ENCODE data around the gene TMEM106B. TPM values are rescaled to one million over a fixed set of nuclear protein-coding genes. Genes with fewer than 3 reads are reported as not detected.
"Not testable (repeated sequence)": the region's sequence is repeated elsewhere in the genome, so short reads cannot be mapped to it uniquely, and the experiment has no call there.

Gene TMEM106B
- total RNA-seq, 1 donor from 2014 or later: 48.9 TPM

DNA sequence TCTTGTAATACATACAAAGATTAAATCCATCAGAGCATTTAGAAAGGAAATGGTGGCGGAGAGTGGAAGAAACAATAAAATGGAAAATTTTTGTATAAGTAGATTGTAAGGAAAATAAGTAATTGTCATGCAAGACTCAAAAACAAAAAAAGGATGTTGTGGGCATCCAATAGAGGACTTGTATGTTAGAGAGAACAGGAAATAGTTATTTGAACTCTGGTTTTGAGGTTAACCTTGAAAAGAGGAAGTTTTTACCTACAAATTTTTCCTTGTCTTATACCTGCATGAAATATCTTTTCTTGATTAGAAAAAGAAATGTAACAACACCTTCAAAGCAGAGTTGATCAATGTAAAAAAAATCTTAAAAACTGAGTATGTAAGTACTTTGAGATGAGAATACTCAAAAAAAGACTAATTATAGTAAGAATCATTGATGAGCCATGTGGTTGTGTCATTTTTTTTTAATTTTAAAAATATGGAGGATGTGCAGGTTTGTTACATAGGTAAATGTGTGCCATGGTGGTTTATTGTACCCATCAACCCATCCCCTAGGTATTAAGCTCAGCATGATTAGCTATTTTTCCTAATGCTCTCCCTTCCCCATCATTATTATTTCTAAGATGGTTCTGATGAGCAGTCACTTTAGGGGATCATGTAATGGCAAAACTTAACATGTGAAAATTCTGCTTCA, 11.9 kb downstream of the TMEM106B start:
- ATAC-seq (no peak), DNase-seq (no peak)
- intact Hi-C loops (cut with micrococcal nuclease): no loop called here

DNA sequence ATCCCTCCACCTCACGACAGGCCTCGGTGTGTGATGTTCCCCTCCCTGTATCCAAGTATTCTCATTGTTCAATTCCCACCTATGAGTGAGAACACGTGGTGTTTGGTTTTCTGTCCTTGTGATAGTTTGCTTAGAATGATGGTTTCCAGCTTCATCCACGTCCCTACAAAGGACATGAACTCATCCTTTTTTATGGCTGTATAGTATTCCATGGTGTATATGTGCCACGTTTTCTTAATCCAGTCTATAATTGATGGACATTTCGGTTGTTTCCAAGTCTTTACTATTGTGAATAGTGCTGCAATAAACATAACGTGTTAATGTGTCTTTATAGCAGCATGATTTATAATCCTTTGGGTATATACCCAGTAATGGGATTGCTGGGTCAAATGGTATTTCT, 13.9 kb downstream of the TMEM106B start:
- DNase-seq; intact Hi-C loops (cut with micrococcal nuclease); ATAC-seq: not testable (repeated sequence)

DNA sequence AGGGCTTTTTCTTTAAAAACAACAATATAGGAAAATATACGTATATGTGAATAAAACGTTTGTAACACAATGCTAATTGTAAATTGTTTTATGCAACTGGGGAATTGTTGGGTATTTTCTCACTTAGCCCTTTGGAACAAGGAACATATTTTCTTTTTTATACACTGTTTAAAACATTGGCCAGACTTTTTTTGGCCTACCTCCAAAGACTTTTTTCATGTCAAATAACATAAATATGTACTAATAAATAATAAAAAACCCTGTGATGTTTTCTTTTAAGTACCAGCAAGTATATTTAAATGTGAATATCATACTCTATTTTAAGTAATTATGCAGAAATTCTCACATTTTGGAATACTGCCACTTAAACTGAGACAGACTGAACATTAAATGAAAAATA, 15.7 kb downstream of the TMEM106B start:
- no peak for DNase-seq
- intact Hi-C loops (cut with micrococcal nuclease): no loop called here
- ATAC-seq: no peak

- no peak for DNase-seq
- ATAC-seq: no peak
- intact Hi-C loops (cut with micrococcal nuclease): no loop called here
Observed at GRCh38 chr7:12228024-12228423, 16.9 kb downstream of the TMEM106B start.

DNA sequence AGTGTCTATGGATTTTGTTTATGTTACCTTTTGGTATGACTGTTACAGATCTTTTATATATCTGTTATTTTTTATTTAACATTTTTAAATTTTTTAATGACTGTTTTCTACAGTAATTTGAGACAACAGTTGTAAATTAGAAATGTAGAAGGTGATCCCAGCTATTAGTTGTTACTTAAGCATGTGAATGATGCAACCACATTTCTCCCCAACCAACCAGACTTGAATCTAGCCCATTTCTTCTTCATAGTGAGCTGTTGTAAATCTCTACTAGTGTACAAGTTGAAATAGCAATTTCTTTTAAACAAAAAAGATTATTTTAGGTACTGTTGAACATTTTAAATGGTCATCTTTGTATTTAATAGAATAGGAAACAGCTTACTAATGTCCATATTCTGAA, 18.0 kb downstream of the TMEM106B start:
- DNase-seq (no peak), ATAC-seq (no peak)
- intact Hi-C loops (cut with micrococcal nuclease): no loop called here

GRCh38 chr7:12231097-12231496, 20.0 kb downstream of the TMEM106B start:
- DNase-seq (no peak), ATAC-seq (no peak)
- intact Hi-C loops (cut with micrococcal nuclease): no loop called here

DNA sequence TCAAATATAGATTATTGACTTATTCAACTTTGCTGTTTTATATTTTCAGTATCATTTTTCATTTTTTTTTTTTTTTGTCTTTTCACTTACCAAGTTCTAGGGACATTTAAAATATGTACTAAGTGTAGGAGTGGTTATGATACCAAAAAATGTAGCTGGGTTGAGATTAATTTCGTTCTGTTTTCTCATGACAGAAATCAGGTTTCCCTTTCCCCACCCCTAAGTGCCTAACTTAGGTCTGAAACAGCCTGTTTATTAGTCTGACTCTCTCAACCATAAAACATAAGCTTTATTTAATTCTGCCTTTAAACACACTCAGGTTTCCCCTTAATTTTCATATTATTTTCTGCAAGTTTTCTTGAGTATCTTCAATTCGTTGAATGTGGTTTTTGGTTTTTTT, 22.1 kb downstream of the TMEM106B start:
- no peak for ATAC-seq
- intact Hi-C loops (cut with micrococcal nuclease): no loop called here
- no peak for DNase-seq

GRCh38 chr7:12234334-12234865, 23.3 kb downstream of the TMEM106B start:
- ATAC-seq (no peak), DNase-seq (no peak)
- intact Hi-C loops (cut with micrococcal nuclease): no loop called here

DNA sequence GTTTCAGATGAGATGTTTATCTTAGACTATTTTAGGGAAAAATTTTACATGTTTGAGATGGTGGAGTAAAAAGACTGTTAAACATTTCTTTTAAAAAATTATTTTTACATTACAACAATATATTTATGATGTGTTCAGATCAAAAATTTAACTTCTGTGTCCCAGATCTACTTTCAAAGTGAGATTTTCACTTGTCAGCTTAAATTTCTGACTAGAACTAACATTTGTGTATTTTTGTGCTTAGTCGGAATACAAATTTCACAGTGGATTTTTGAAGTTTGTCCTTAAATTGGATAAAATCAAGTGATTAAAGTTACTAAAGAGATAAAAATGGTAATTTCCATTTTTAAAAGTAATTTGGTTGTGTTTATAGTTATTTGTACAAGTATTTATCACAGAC, 24.9 kb downstream of the TMEM106B start:
- ATAC-seq (no peak), DNase-seq (no peak)
- intact Hi-C loops (cut with micrococcal nuclease): no loop called here

GRCh38 chr7:12237007-12237406, 25.9 kb downstream of the TMEM106B start:
- intact Hi-C loops (cut with micrococcal nuclease): no loop called here
- ATAC-seq: no peak
- DNase-seq: no peak

GRCh38 chr7:12239806-12240205, 28.7 kb downstream of the TMEM106B start:
- ATAC-seq (no peak), DNase-seq (no peak)
- intact Hi-C loops (cut with micrococcal nuclease): no loop called here

DNA sequence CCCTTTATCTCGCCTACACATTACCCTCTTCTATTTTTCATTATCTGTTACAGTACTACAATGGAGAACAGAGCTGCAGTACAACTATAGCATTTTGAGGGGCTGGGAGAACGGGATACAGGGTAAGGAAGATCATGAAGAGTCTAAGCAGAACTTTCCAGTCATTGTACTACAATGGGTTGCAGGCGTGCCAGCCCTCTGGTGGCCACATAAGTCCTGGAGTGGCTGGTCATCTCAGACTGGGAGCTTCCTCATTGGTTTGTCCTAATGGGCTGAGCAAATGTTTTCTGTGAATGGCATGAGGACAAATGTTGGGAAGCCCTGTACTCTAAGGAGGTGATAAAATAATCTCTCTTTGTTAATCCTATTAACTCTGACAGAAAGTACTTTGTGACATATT, 33.0 kb downstream of the TMEM106B start:
- ATAC-seq (no peak), DNase-seq (no peak)
- intact Hi-C loops (cut with micrococcal nuclease): no loop called here

DNA sequence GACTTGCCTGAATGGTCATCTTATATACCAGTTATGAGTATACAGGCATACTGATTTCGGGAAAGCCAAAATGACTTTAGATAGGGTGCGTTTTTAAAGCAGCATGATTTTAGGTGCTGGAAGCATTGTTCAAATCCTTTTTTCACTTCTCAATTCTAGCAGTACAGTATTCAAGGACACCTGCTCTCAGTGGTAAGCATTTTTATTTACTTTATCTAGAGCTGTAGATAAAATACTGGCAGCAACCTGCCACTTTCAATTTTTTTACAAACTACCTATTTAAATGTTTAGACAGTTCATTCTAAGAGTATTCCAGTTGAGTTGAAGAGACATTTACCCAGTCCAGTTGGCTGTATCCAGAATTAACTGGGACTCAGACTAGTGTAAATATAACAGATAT, 33.6 kb downstream of the TMEM106B start:
- no peak for ATAC-seq
- intact Hi-C loops (cut with micrococcal nuclease): no loop called here
- DNase-seq: no peak

GRCh38 chr7:12249706-12250105, 38.6 kb downstream of the TMEM106B start:
- intact Hi-C loops (cut with micrococcal nuclease): no loop called here
- DNase-seq: no peak

DNA sequence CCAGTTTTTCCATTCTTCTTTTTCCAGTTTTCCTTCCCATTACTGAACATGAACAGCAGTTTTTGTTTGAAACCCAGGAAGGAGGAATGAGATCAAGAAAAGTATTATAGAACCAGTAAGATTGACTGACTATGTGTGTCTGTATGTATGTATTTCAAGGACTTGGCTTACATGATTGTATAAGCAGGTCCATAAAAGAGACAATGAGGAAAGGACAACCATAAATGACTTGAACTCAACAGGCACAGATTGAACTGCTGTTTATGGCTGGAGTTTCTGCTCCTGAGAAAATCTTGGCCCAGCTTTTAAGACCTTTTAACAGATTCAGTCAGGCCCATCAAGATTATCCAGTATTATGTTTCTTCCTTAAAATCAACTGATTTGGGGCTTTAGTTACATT, 39.1 kb downstream of the TMEM106B start:
- ATAC-seq: no peak
- DNase-seq: no peak
- intact Hi-C loops (cut with micrococcal nuclease): no loop called here

More at GRCh38 chr7:12249706-12250105, 38.6 kb downstream of the TMEM106B start:
- no peak for ATAC-seq

GRCh38 chr7:12256090-12256489, 45.0 kb downstream of the TMEM106B start:
- intact Hi-C loops (cut with micrococcal nuclease): no loop called here
- no peak for ATAC-seq
- no peak for DNase-seq

DNA sequence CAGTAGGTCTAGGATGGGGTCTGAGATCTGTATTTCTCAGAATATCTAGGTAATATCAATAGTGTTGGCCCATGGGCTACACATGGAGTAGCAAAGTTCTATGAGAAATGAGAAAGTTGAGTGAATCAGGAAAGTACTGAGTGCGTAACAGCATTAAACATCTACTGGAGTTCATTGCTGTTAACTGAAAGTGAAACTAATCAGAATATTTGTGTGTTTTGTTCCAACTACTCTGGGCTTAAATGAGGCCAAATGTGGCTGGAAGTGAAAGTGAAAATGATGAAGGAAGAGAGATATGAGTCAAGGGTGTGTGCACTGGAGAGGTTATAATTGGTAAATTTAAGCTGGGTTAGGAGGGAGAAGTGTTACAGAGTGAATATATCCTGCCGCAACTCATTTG, 46.5 kb downstream of the TMEM106B start:
- peak; percentile 28 for ATAC-seq
- DNase-seq: no peak
- intact Hi-C loops (cut with micrococcal nuclease): no loop called here

DNA sequence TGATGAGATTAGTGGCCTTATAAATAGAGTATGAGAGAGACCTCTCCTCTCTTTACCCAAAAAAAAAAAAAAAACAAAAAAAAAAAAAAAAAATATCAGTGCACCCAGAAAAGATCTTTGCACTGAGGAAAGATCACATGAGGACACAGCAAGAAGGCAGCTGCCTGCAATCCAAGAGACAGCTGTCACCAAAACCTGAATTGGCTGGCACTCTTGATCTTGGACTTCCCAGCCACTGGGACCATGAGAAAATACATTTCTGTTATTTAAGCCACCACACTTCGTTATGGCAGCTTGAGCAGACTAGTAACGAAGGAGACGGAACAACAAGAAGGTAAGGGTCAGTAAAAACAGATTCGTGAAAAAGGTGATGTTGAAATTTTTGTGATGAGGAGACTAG, 47.0 kb downstream of the TMEM106B start:
- no peak for ATAC-seq
- intact Hi-C loops (cut with micrococcal nuclease): no loop called here

GRCh38 chr7:12267542-12267941, 56.4 kb downstream of the TMEM106B start:
- intact Hi-C loops (cut with micrococcal nuclease): no loop called here
- DNase-seq (no peak), ATAC-seq (no peak)

More for the DNA sequence above, 47.0 kb downstream of the TMEM106B start:
- no peak for DNase-seq

GRCh38 chr7:12269100-12269895, 58.2 kb downstream of the TMEM106B start:
- intact Hi-C loops (cut with micrococcal nuclease): no loop called here
- no peak for DNase-seq
- no peak for ATAC-seq

- intact Hi-C loops (cut with micrococcal nuclease): no loop called here
Observed at GRCh38 chr7:12281038-12281437, 69.9 kb downstream of the TMEM106B start.

More at GRCh38 chr7:12281038-12281437, 69.9 kb downstream of the TMEM106B start:
- DNase-seq (no peak), ATAC-seq (no peak)
